Ascending aorta (tissue), 2 donors: ENCODE measurements around the gene LRSAM1. TPM values are rescaled to one million over a fixed set of nuclear protein-coding genes. Genes with fewer than 3 reads are reported as not detected.
"Not testable (repeated sequence)": the region's sequence is repeated elsewhere in the genome, so short reads cannot be mapped to it uniquely, and the experiment has no call there.

Source experiments
- DNase-seq, 2 donors: peaks; one replicate each; pipeline ENCODE4 v3.0.0-alpha.2; 2019; ENCODE audit warnings: low spot score in 2 of 2
- H3K27ac ChIP-seq, 2 donors: fragments of 200-600 bp; sonication (generic); one replicate each; pipeline ENCODE4 v1.5.1; 2016 to 2017; ENCODE audit warnings: mild to moderate bottlenecking in 1 of 2
- H3K27me3 ChIP-seq: fragments of 200-600 bp; sonication (generic); one replicate; pipeline ENCODE4 v1.5.1; 2017
- H3K36me3 ChIP-seq, 2 donors: fragments of 200-600 bp; sonication (generic); one replicate each; pipeline ENCODE4 v1.5.1; 2016
- H3K4me1 ChIP-seq, 2 donors: fragments of 200-600 bp; sonication (generic); one replicate each; pipeline ENCODE4 v1.5.1; 2016 to 2017; ENCODE audit warnings: mild to moderate bottlenecking in 1 of 2
- H3K4me3 ChIP-seq, 2 donors: fragments of 200-600 bp; sonication (generic); one replicate each; pipeline ENCODE4 v1.5.1; 2016 to 2017; ENCODE audit warnings: mild to moderate bottlenecking in 1 of 2
- H3K9me3 ChIP-seq, 2 donors: fragments of 200-600 bp; sonication (generic); one replicate each; pipeline ENCODE4 v1.5.1; 2016
- CTCF ChIP-seq, 3 experiments: fragments of 200-600 bp in 2 of 3; fragments of 450-650 bp in 1 of 3; sonication (generic) in 2 of 3; IDR thresholded peaks; one replicate each; pipeline ENCODE4 v1.5.1; 2016 to 2019; ENCODE audit warnings: antibody characterized with exemption in 3 of 3, mild to moderate bottlenecking in 1 of 3, moderate library complexity in 1 of 3
- intact Hi-C: fragments of 100-400 bp; cut with DNase I; formaldehyde crosslinking; loops from one replicate; pipeline ENCODE4 v1.15.1; 2023
- total RNA-seq: library from RNA; depleted of rRNA; stranded (reverse); fragments of >200 nt; gene quantifications from one replicate; pipeline ENCODE4 v1.1.0, GENCODE V29; 2016

The LRSAM1 gene
- total RNA-seq, 1 donor from 2014 or later: 22.8 TPM

GRCh38 chr9:127463911-127464310, 12.6 kb downstream of the LRSAM1 start:
- H3K4me1 ChIP-seq: peaks cover 0 to under 1% of the 10 kb centered on the region in 2 donors
- DNase-seq: no peak
- intact Hi-C loops: no loop called here
- H3K27me3 ChIP-seq: no peaks in the 10 kb centered on the region
- peaks cover 73 to 80% of the 10 kb centered on the region in 2 donors for H3K36me3 ChIP-seq
- no peak for TF ChIP-seq CTCF (IDR thresholded peaks at IDR 0.05)
- no peak overlapping the region for H3K27ac ChIP-seq
- H3K4me3 ChIP-seq: no peak overlapping the region
- H3K9me3 ChIP-seq: no peaks in the 10 kb centered on the region

DNA sequence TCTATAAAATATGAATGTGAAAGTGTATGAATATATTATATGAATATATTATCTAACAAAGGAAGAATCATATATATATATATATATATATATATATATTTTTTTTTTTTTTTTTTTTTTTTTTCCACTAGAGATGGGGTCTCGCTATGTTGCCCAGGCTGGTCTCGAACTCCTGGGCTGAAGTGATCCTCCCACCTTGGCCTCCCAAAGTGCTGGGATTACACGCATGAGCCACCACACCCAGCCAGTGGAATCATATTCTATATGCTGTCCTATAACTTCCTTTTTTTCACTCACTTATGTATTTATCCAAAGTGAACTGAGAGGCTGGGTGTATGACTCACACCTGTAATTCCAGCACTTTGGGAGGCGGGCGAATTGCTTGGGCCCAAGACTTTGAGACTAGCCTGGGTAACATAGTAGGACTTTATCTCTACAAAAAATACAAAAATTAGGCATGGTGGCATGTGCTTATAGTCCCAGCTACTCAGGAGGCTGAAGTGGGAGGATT, 15.2 kb downstream of the LRSAM1 start:
- H3K4me3 ChIP-seq, H3K9me3 ChIP-seq, H3K27ac ChIP-seq, intact Hi-C loops, H3K27me3 ChIP-seq, H3K4me1 ChIP-seq, DNase-seq: not testable (repeated sequence)
- H3K36me3 ChIP-seq: peaks cover 71 to 72% of the 10 kb centered on the region in 2 donors

DNA sequence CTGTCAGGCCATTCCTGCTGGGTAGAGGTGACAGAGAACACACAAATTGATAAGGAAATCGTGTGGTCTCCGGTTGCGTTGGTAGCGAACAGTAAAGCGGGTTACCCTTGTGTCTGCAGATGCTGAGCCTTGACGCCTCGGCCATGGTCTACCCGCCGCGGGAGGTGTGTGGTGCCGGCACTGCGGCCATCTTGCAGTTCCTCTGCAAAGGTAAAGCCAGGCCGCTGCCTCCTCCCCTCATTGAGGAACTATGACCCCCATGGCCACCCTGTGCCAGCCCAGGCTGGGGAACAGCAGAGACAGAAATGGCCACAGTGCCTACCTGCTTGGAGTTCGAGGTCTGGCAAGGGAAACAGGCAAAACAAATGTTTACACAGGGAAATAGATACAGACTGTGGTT, 16.3 kb downstream of the LRSAM1 start:
- H3K27ac ChIP-seq: no peak overlapping the region
- H3K9me3 ChIP-seq: no peaks in the 10 kb centered on the region
- no peaks in the 10 kb centered on the region for H3K27me3 ChIP-seq
- H3K4me1 ChIP-seq: no peaks in the 10 kb centered on the region
- no peak for DNase-seq
- intact Hi-C loops: no loop called here
- H3K36me3 ChIP-seq: peaks cover 60 to 67% of the 10 kb centered on the region in 2 donors
- no peak for TF ChIP-seq CTCF (IDR thresholded peaks at IDR 0.05)
- no peak overlapping the region for H3K4me3 ChIP-seq

- DNase-seq: no peak
- Histone ChIP-seq H3K4me1 (no peaks in the 10 kb centered on the region), H3K4me3 (no peak overlapping the region), H3K9me3 (no peaks in the 10 kb centered on the region), H3K27me3 (no peaks in the 10 kb centered on the region), H3K27ac (no peak overlapping the region), H3K36me3 (peaks cover 52 to 60% of the 10 kb centered on the region in 2 donors)
- no peak for TF ChIP-seq CTCF (IDR thresholded peaks at IDR 0.05)
- intact Hi-C loops: no loop called here
Observed at GRCh38 chr9:127470662-127471061, 19.4 kb downstream of the LRSAM1 start.

GRCh38 chr9:127473501-127473900, 22.2 kb downstream of the LRSAM1 start:
- TF ChIP-seq CTCF (IDR thresholded peaks at IDR 0.05): no peak
- Histone ChIP-seq H3K27ac (no peak overlapping the region), H3K4me1 (no peaks in the 10 kb centered on the region), H3K36me3 (peaks cover 51 to 68% of the 10 kb centered on the region in 2 donors), H3K27me3 (no peaks in the 10 kb centered on the region), H3K9me3 (no peaks in the 10 kb centered on the region), H3K4me3 (no peak overlapping the region)
- DNase-seq: no peak
- intact Hi-C loops: no loop called here

- H3K9me3 ChIP-seq: no peaks in the 10 kb centered on the region
- no peak for TF ChIP-seq CTCF (IDR thresholded peaks at IDR 0.05)
- no peak overlapping the region for H3K27ac ChIP-seq
- intact Hi-C loops: no loop called here
- DNase-seq: no peak
- peaks cover 53 to 70% of the 10 kb centered on the region in 2 donors for H3K36me3 ChIP-seq
- no peak overlapping the region for H3K4me3 ChIP-seq
- H3K4me1 ChIP-seq: no peaks in the 10 kb centered on the region
- no peaks in the 10 kb centered on the region for H3K27me3 ChIP-seq
Observed at GRCh38 chr9:127473932-127474331, 22.6 kb downstream of the LRSAM1 start.
